Measurements from ENCODE around the gene MICAL3.

- TF ChIP-seq POLR2A (conservative IDR thresholded peaks at IDR 0.05) (no peak), ZNF24 (IDR thresholded peaks at IDR 0.05) (no peak), CBFB (CRISPR knock-in tag; IDR thresholded peaks at IDR 0.05) (no peak), ZNF592 (IDR thresholded peaks at IDR 0.05) (no peak), ZBTB34 (CRISPR knock-in tag; IDR thresholded peaks at IDR 0.05) (no peak)
Observed at GRCh38 chr22:17767233-17768065, 256.9 kb downstream of the MICAL3 start.

Measured in K562 (cell line).